K562 (cell line): Measurements from ENCODE around the gene ZDHHC1. TPM values are rescaled to one million over a fixed set of nuclear protein-coding genes. Genes with fewer than 3 reads are reported as not detected.

ENCODE experiments used
- ASH1L ChIP-seq: fragments of 450-650 bp; IDR thresholded peaks from 2 replicates; pipeline ENCODE4 v1.6.1; 2018; ENCODE audit warnings: borderline replicate concordance, mild to moderate bottlenecking, low read depth; ENCODE audit not compliant: partially characterized antibody
- CREB1 ChIP-seq, 2 experiments: sonication (generic) in 1 of 2; formaldehyde crosslinking in 1 of 2; IDR thresholded peaks; 2 replicates each; pipeline versions ENCODE4 v1.6.1 to v1.8.0; 2012 to 2022; ENCODE audit warnings: inconsistent platforms in 1 of 2, mild to moderate bottlenecking in 1 of 2, missing genetic modification reagents in 1 of 2, moderate library complexity in 1 of 2
- GATA2 ChIP-seq: sonication (generic); formaldehyde crosslinking; IDR thresholded peaks from 2 replicates; pipeline ENCODE4 v1.4.0; 2020; ENCODE audit warnings: mild to moderate bottlenecking, missing genetic modification reagents
- HLTF ChIP-seq: fragments of 450-650 bp; IDR thresholded peaks from 2 replicates; pipeline ENCODE4 v1.6.1; 2016
- ILK ChIP-seq: fragments of 450-650 bp; IDR thresholded peaks from 2 replicates; pipeline ENCODE4 v1.6.1; 2016; ENCODE audit warnings: missing genetic modification characterization, low read depth, mild to moderate bottlenecking, missing compliant biosample characterization, moderate library complexity, borderline replicate concordance
- NFIX ChIP-seq: fragments of 250-450 bp; sonication (Bioruptor Pico); IDR thresholded peaks from 2 replicates; pipeline ENCODE4 v1.4.0; 2020; ENCODE audit warnings: low read depth, mild to moderate bottlenecking, moderate library complexity
- PCBP1 ChIP-seq: fragments of 200-400 bp; formaldehyde crosslinking; IDR thresholded peaks from 2 replicates; pipeline ENCODE4 v1.6.1; 2018; ENCODE audit warnings: mild to moderate bottlenecking, low read depth, low read length; ENCODE audit not compliant: poor library complexity, severe bottlenecking
- RBFOX2 ChIP-seq: fragments of 200-400 bp; formaldehyde crosslinking; IDR thresholded peaks from 2 replicates; pipeline ENCODE4 v1.6.1; 2017; ENCODE audit warnings: low read depth, mild to moderate bottlenecking, low read length, moderate library complexity
- RFX5 ChIP-seq: IDR thresholded peaks from 2 replicates; pipeline ENCODE4 v1.6.1; 2011; ENCODE audit warnings: low read depth, mild to moderate bottlenecking, improper control_type of control experiment, low read length
- SPI1 ChIP-seq: IDR thresholded peaks from 2 replicates; pipeline ENCODE4 v1.6.1; 2011; ENCODE audit warnings: low read depth, low read length, control low read depth, borderline replicate concordance
- TAF1 ChIP-seq: IDR thresholded peaks from 2 replicates; pipeline ENCODE4 v1.6.1; 2011; ENCODE audit warnings: mild to moderate bottlenecking, low read length, moderate library complexity; ENCODE audit not compliant: insufficient read depth, control insufficient read depth, severe bottlenecking; ENCODE audit errors: extremely low read depth
- ZKSCAN1 ChIP-seq: fragments of 150-350 bp; IDR thresholded peaks from 2 replicates; pipeline ENCODE4 v1.6.1; 2016; ENCODE audit warnings: low read depth, low read length
- ZNF766 ChIP-seq: fragments of 200-800 bp; sonication (Bioruptor generic); conservative IDR thresholded peaks from 2 replicates; pipeline ENCODE4 v1.6.1; 2016; ENCODE audit warnings: missing genetic modification characterization, missing compliant biosample characterization
- polyA plus RNA-seq, 8 experiments: library from polyadenylated mRNA; depleted of rRNA in 4 of 8; stranded (reverse) in 5 of 8; unstranded in 3 of 8; fragments of >200 nt; fragmentation: Nextera tagmentation in 2 of 8; fragmentation: Illumina TruSeq in 1 of 8; extraction: Ambion mirVana in 2 of 8; extraction: Trizol in 1 of 8; gene quantifications; 2 replicates each; pipeline versions ENCODE4 v1.2.1 to v1.2.3, GENCODE V29; 2011 to 2014; ENCODE audit warnings: inconsistent platforms in 1 of 8, missing spikeins in 1 of 8
- total RNA-seq, 7 experiments: library from RNA; depleted of rRNA in 6 of 7; stranded (reverse); fragments of >200 nt in 6 of 7; fragmentation: Illumina TruSeq in 2 of 7; extraction: Trizol in 2 of 7; gene quantifications; 2 replicates each; pipeline versions ENCODE4 v1.2.1 to v1.2.3, GENCODE V29; 2011 to 2021; ENCODE audit warnings: low replicate concordance in 1 of 7
- TF ChIP-seq, protein P1 (sequence below), 2 experiments: IDR thresholded peaks; 2 replicates each; pipeline ENCODE4 v1.6.1; 2011; ENCODE audit warnings: borderline replicate concordance in 1 of 2, control low read depth in 1 of 2, low read depth in 1 of 2, low read length in 1 of 2, mild to moderate bottlenecking in 1 of 2, mixed read lengths in 1 of 2, moderate library complexity in 1 of 2; ENCODE audit not compliant: insufficient read depth in 1 of 2, insufficient read length in 1 of 2, poor library complexity in 1 of 2, severe bottlenecking in 1 of 2; ENCODE audit errors: extremely low read depth in 1 of 2
- TF ChIP-seq, protein P2 (sequence below): sonication (generic); formaldehyde crosslinking; IDR thresholded peaks from 2 replicates; pipeline ENCODE4 v1.9.0; 2022; ENCODE audit warnings: mild to moderate bottlenecking, missing genetic modification reagents
- TF ChIP-seq, protein P3 (sequence below), 2 experiments: fragments of 250-450 bp in 1 of 2; fragments of 450-650 bp in 1 of 2; sonication (Bioruptor Pico) in 1 of 2; IDR thresholded peaks; 2 replicates each; pipeline versions ENCODE4 v1.6.1 to v1.8.0; 2016 to 2021; ENCODE audit warnings: mild to moderate bottlenecking in 2 of 2, moderate library complexity in 2 of 2, missing compliant biosample characterization in 1 of 2, missing genetic modification characterization in 1 of 2
- TF ChIP-seq, protein P4 (sequence below): fragments of 450-650 bp; formaldehyde crosslinking; IDR thresholded peaks from 2 replicates; pipeline ENCODE4 v1.4.0; 2020; ENCODE audit warnings: mild to moderate bottlenecking, moderate library complexity
- TF ChIP-seq, protein P5 (sequence below): fragments of 250-450 bp; sonication (Bioruptor Pico); IDR thresholded peaks from 2 replicates; pipeline ENCODE4 v1.5.0; 2021
- TF ChIP-seq, protein P6 (sequence below): fragments of 200-400 bp; formaldehyde crosslinking; IDR thresholded peaks from 2 replicates; pipeline ENCODE4 v1.6.1; 2017; ENCODE audit warnings: mild to moderate bottlenecking, low read depth, low read length, moderate library complexity

Gene ZDHHC1
- total and polyA plus RNA-seq, 9 of the 15 experiments (the other 6 are each of a cell fraction or from before 2014, with no cell fraction given): 0.06 to 0.77 (median 0.25) TPM; not detected in 4

DNA sequence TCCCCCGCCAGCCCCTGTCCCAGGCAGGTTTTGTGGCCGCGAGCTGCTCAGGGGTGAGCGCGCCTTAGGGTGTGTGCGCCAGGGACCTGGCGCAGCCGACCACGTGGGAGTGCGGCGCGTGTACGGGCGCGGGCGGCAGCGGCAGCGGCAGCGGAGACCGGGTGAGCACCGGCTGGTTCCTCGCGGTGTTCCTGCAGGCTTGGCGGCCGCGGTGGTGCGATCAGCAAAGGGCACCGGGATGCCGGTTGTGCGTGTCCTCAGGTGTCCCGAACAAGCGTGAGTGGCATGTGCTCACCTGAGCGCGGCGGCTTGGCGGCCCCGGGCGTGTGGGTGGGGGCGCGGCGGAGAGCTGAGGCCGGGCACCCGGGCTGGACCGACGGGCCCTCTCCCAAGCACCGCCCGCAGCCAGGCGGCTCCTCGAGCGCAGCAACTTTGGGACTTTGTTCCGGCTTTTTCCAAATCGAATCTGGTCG lies 14.3 kb upstream of the ZDHHC1 start (continued):
- TF ChIP-seq, protein P1, sequence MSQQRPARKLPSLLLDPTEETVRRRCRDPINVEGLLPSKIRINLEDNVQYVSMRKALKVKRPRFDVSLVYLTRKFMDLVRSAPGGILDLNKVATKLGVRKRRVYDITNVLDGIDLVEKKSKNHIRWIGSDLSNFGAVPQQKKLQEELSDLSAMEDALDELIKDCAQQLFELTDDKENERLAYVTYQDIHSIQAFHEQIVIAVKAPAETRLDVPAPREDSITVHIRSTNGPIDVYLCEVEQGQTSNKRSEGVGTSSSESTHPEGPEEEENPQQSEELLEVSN (IDR thresholded peaks at IDR 0.05; ENCODE audit: borderline replicate concordance in 1 of 2, extremely low read depth in 1 of 2, insufficient read depth in 1 of 2, insufficient read length in 1 of 2, low read depth in 1 of 2, low read length in 1 of 2, poor library complexity in 1 of 2, severe bottlenecking in 1 of 2): peak; percentile 57 to 80
- TF ChIP-seq, protein P2, sequence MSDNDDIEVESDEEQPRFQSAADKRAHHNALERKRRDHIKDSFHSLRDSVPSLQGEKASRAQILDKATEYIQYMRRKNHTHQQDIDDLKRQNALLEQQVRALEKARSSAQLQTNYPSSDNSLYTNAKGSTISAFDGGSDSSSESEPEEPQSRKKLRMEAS: peak; percentile 87
- peak; percentile 49 for TF ChIP-seq PCBP1
- no peak for TF ChIP-seq ZNF766 (CRISPR knock-in tag)
- TF ChIP-seq ZKSCAN1: no peak
- TF ChIP-seq CREB1 (IDR thresholded peaks at IDR 0.05): no peak
- 0 out of 2 replicates have a peak, but pooled peaks have one; percentile 34 for TF ChIP-seq CREB1 (CRISPR knock-in tag; IDR thresholded peaks at IDR 0.05)
- TF ChIP-seq RFX5: no peak
- no peak for TF ChIP-seq ILK
- TF ChIP-seq, protein P3, sequence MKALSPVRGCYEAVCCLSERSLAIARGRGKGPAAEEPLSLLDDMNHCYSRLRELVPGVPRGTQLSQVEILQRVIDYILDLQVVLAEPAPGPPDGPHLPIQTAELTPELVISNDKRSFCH (CRISPR knock-in tag; IDR thresholded peaks at IDR 0.05): no peak
- TF ChIP-seq, protein P3 (tag; IDR thresholded peaks at IDR 0.05): no peak
- TF ChIP-seq SPI1: no peak
- TF ChIP-seq, protein P4, sequence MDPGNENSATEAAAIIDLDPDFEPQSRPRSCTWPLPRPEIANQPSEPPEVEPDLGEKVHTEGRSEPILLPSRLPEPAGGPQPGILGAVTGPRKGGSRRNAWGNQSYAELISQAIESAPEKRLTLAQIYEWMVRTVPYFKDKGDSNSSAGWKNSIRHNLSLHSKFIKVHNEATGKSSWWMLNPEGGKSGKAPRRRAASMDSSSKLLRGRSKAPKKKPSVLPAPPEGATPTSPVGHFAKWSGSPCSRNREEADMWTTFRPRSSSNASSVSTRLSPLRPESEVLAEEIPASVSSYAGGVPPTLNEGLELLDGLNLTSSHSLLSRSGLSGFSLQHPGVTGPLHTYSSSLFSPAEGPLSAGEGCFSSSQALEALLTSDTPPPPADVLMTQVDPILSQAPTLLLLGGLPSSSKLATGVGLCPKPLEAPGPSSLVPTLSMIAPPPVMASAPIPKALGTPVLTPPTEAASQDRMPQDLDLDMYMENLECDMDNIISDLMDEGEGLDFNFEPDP (CRISPR knock-in tag): no peak
- TF ChIP-seq GATA2 (CRISPR knock-in tag): no peak
- TF ChIP-seq, protein P5, sequence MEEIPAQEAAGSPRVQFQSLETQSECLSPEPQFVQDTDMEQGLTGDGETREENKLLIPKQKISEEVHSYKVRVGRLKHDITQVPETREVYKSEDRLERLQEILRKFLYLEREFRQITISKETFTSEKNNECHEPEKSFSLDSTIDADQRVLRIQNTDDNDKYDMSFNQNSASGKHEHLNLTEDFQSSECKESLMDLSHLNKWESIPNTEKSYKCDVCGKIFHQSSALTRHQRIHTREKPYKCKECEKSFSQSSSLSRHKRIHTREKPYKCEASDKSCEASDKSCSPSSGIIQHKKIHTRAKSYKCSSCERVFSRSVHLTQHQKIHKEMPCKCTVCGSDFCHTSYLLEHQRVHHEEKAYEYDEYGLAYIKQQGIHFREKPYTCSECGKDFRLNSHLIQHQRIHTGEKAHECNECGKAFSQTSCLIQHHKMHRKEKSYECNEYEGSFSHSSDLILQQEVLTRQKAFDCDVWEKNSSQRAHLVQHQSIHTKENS (CRISPR knock-in tag): no peak
- no peak for TF ChIP-seq NFIX (CRISPR knock-in tag)
- no peak for TF ChIP-seq ASH1L
- TF ChIP-seq RBFOX2: peak; percentile 30
- TF ChIP-seq, protein P6, sequence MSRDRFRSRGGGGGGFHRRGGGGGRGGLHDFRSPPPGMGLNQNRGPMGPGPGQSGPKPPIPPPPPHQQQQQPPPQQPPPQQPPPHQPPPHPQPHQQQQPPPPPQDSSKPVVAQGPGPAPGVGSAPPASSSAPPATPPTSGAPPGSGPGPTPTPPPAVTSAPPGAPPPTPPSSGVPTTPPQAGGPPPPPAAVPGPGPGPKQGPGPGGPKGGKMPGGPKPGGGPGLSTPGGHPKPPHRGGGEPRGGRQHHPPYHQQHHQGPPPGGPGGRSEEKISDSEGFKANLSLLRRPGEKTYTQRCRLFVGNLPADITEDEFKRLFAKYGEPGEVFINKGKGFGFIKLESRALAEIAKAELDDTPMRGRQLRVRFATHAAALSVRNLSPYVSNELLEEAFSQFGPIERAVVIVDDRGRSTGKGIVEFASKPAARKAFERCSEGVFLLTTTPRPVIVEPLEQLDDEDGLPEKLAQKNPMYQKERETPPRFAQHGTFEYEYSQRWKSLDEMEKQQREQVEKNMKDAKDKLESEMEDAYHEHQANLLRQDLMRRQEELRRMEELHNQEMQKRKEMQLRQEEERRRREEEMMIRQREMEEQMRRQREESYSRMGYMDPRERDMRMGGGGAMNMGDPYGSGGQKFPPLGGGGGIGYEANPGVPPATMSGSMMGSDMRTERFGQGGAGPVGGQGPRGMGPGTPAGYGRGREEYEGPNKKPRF: no peak
- peak; percentile 15 for TF ChIP-seq TAF1
- no peak for TF ChIP-seq HLTF
